Measurements from ENCODE around the gene ELMO1.

ELMO1 gene

GRCh38 chr7:36894190-36894589 is 554.5 kb downstream of the ELMO1 start:
- no peak for DNase-seq
- H3K79me2 ChIP-seq (ENCODE audit: control insufficient read depth, insufficient read depth, low read length, poor library complexity) = no peaks in the 10 kb centered on the region
- no peak overlapping the region for H2BK5ac ChIP-seq (ENCODE audit: low read depth, low read length, poor library complexity)
- no peak overlapping the region for H3K14ac ChIP-seq (ENCODE audit: low read length)
- no peaks in the 10 kb centered on the region for H3K79me1 ChIP-seq (ENCODE audit: low read length)
- H3K4ac ChIP-seq (ENCODE audit: low read depth, low read length) = no peak overlapping the region
- no peak overlapping the region for H3K9ac ChIP-seq (ENCODE audit: low read length)
- peaks cover 0 to 2% of the 10 kb centered on the region in 2 experiments for H3K4me1 ChIP-seq (ENCODE audit: control insufficient read depth in 1 of 2, insufficient read depth in 2 of 2, low read length in 2 of 2)
- no peak overlapping the region for H3K18ac ChIP-seq (ENCODE audit: low read length)
- H3K4me3 ChIP-seq (ENCODE audit: low read depth, low read length) = no peak overlapping the region
- H3K4me2 ChIP-seq (ENCODE audit: low read length) = no peak overlapping the region
- WGBS (ENCODE audit: extremely low coverage, insufficient coverage, insufficient read length) = no CpG with 5 or more reads among the region's 1 CpG
- no peak overlapping the region for H3K23ac ChIP-seq (ENCODE audit: low read length)
- no peak overlapping the region for H2BK120ac ChIP-seq (ENCODE audit: insufficient read depth, low read length, poor library complexity)
- no peaks in the 10 kb centered on the region for H3K27me3 ChIP-seq (ENCODE audit: insufficient read depth, low read length)
- no peak overlapping the region for H4K91ac ChIP-seq (ENCODE audit: low read depth, low read length)
- H3K36me3 ChIP-seq (ENCODE audit: control insufficient read depth in 1 of 2, insufficient read depth in 2 of 2, low read length in 2 of 2) = peaks cover 6 to 8% of the 10 kb centered on the region in 2 experiments
- H3K27ac ChIP-seq (ENCODE audit: low read depth, low read length) = no peak overlapping the region
- H4K8ac ChIP-seq (ENCODE audit: low read depth, low read length) = no peak overlapping the region
- H3K9me3 ChIP-seq (ENCODE audit: insufficient read depth, low read depth, low read length) = peaks cover 3% of the 10 kb centered on the region
- no peak overlapping the region for H2BK12ac ChIP-seq (ENCODE audit: low read length)
- H4K12ac ChIP-seq (ENCODE audit: low read depth, low read length) = no peak overlapping the region
- H2AFZ ChIP-seq (ENCODE audit: insufficient read depth, low read length, poor library complexity) = no peak overlapping the region
- no peak overlapping the region for H2AK5ac ChIP-seq (ENCODE audit: low read length)

DNA sequence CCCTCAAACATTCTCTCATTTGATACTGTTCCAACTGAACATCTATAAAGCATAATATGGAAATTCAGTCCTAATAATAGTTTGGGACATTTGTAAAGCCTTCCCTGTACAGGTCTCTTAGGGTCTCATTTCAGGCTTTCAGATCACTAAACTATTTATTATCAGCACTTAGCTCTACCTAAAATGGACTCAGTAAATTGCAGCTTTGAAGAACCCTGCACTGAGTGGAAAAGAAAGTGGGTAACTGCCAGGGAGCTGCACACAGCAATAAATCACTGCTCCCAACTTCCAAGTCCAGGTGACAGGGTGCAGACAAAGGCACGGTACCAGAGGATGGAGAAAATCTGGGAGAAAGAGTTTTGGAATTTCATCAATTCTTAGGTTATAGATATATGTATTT is 559.5 kb downstream of the ELMO1 start:
- Histone ChIP-seq H3K4me2 (ENCODE audit: low read length) (no peak overlapping the region), H2BK5ac (ENCODE audit: low read depth, low read length, poor library complexity) (no peak overlapping the region), H3K4ac (ENCODE audit: low read depth, low read length) (no peak overlapping the region), H2AFZ (ENCODE audit: insufficient read depth, low read length, poor library complexity) (no peak overlapping the region), H3K18ac (ENCODE audit: low read length) (no peak overlapping the region), H3K79me1 (ENCODE audit: low read length) (no peaks in the 10 kb centered on the region), H3K79me2 (ENCODE audit: control insufficient read depth, insufficient read depth, low read length, poor library complexity) (no peaks in the 10 kb centered on the region), H4K91ac (ENCODE audit: low read depth, low read length) (no peak overlapping the region), H3K23ac (ENCODE audit: low read length) (no peak overlapping the region), H4K8ac (ENCODE audit: low read depth, low read length) (no peak overlapping the region), H3K27me3 (ENCODE audit: insufficient read depth, low read length) (no peaks in the 10 kb centered on the region), H2BK12ac (ENCODE audit: low read length) (no peak overlapping the region), H3K36me3 (ENCODE audit: control insufficient read depth in 1 of 2, insufficient read depth in 2 of 2, low read length in 2 of 2) (peaks cover 8 to 10% of the 10 kb centered on the region in 2 experiments), H3K27ac (ENCODE audit: low read depth, low read length) (no peak overlapping the region), H3K4me1 (ENCODE audit: control insufficient read depth in 1 of 2, insufficient read depth in 2 of 2, low read length in 2 of 2) (no peaks in the 10 kb centered on the region), H4K12ac (ENCODE audit: low read depth, low read length) (no peak overlapping the region), H2BK120ac (ENCODE audit: insufficient read depth, low read length, poor library complexity) (no peak overlapping the region), H2AK5ac (ENCODE audit: low read length) (no peak overlapping the region), H3K9me3 (ENCODE audit: insufficient read depth, low read depth, low read length) (no peaks in the 10 kb centered on the region), H3K14ac (ENCODE audit: low read length) (no peak overlapping the region), H3K4me3 (ENCODE audit: low read depth, low read length) (no peak overlapping the region), H3K9ac (ENCODE audit: low read length) (no peak overlapping the region)
- WGBS (ENCODE audit: extremely low coverage, insufficient coverage, insufficient read length) = no CpG with 5 or more reads among the region's 1 CpG
- no peak for DNase-seq

DNA sequence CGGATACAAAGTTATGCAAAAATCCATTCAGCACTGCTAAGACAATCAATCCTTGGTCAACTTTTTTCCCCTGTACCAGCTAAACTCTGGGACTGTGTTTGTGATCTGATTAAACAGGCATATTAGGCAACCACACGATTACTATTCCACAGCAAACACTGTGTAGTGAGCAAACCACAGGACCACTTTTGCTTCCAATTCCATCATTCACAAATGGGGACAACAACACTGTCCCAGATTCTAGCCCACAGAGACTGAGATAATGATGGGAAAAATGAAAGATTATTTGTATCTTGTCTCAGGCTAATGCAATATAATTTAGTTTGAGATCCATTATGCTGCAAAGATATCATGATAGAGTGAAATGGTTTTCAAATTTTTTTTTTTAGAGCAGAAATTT is 560.7 kb downstream of the ELMO1 start:
- H3K23ac ChIP-seq (ENCODE audit: low read length) = no peak overlapping the region
- H2BK5ac ChIP-seq (ENCODE audit: low read depth, low read length, poor library complexity) = no peak overlapping the region
- no peaks in the 10 kb centered on the region for H3K9me3 ChIP-seq (ENCODE audit: insufficient read depth, low read depth, low read length)
- no peaks in the 10 kb centered on the region for H3K4me1 ChIP-seq (ENCODE audit: control insufficient read depth in 1 of 2, insufficient read depth in 2 of 2, low read length in 2 of 2)
- H3K36me3 ChIP-seq (ENCODE audit: control insufficient read depth in 1 of 2, insufficient read depth in 2 of 2, low read length in 2 of 2) = peaks cover 8 to 13% of the 10 kb centered on the region in 2 experiments
- WGBS (ENCODE audit: extremely low coverage, insufficient coverage, insufficient read length) = no CpG with 5 or more reads among the region's 2 CpGs
- H3K4me2 ChIP-seq (ENCODE audit: low read length) = no peak overlapping the region
- no peak overlapping the region for H2AFZ ChIP-seq (ENCODE audit: insufficient read depth, low read length, poor library complexity)
- no peak overlapping the region for H3K4ac ChIP-seq (ENCODE audit: low read depth, low read length)
- no peak overlapping the region for H2AK5ac ChIP-seq (ENCODE audit: low read length)
- no peaks in the 10 kb centered on the region for H3K79me1 ChIP-seq (ENCODE audit: low read length)
- H4K12ac ChIP-seq (ENCODE audit: low read depth, low read length) = no peak overlapping the region
- H3K27ac ChIP-seq (ENCODE audit: low read depth, low read length) = no peak overlapping the region
- H4K91ac ChIP-seq (ENCODE audit: low read depth, low read length) = no peak overlapping the region
- H3K14ac ChIP-seq (ENCODE audit: low read length) = no peak overlapping the region
- H3K27me3 ChIP-seq (ENCODE audit: insufficient read depth, low read length) = no peaks in the 10 kb centered on the region
- no peak overlapping the region for H2BK120ac ChIP-seq (ENCODE audit: insufficient read depth, low read length, poor library complexity)
- H2BK12ac ChIP-seq (ENCODE audit: low read length) = no peak overlapping the region
- no peak overlapping the region for H4K8ac ChIP-seq (ENCODE audit: low read depth, low read length)
- H3K9ac ChIP-seq (ENCODE audit: low read length) = no peak overlapping the region
- no peak overlapping the region for H3K18ac ChIP-seq (ENCODE audit: low read length)
- H3K79me2 ChIP-seq (ENCODE audit: control insufficient read depth, insufficient read depth, low read length, poor library complexity) = no peaks in the 10 kb centered on the region
- no peak for DNase-seq
- no peak overlapping the region for H3K4me3 ChIP-seq (ENCODE audit: low read depth, low read length)

GRCh38 chr7:36887233-36887632 is 561.4 kb downstream of the ELMO1 start:
- H2BK120ac ChIP-seq (ENCODE audit: insufficient read depth, low read length, poor library complexity) = no peak overlapping the region
- H3K18ac ChIP-seq (ENCODE audit: low read length) = no peak overlapping the region
- H3K79me1 ChIP-seq (ENCODE audit: low read length) = no peaks in the 10 kb centered on the region
- H3K14ac ChIP-seq (ENCODE audit: low read length) = no peak overlapping the region
- no peak overlapping the region for H3K4me2 ChIP-seq (ENCODE audit: low read length)
- no peak overlapping the region for H3K4ac ChIP-seq (ENCODE audit: low read depth, low read length)
- H3K79me2 ChIP-seq (ENCODE audit: control insufficient read depth, insufficient read depth, low read length, poor library complexity) = no peaks in the 10 kb centered on the region
- no peak overlapping the region for H3K9ac ChIP-seq (ENCODE audit: low read length)
- H2AFZ ChIP-seq (ENCODE audit: insufficient read depth, low read length, poor library complexity) = no peak overlapping the region
- no peak overlapping the region for H2BK12ac ChIP-seq (ENCODE audit: low read length)
- H3K36me3 ChIP-seq (ENCODE audit: control insufficient read depth in 1 of 2, insufficient read depth in 2 of 2, low read length in 2 of 2) = peaks cover 7 to 13% of the 10 kb centered on the region in 2 experiments
- no peak overlapping the region for H4K91ac ChIP-seq (ENCODE audit: low read depth, low read length)
- H3K23ac ChIP-seq (ENCODE audit: low read length) = no peak overlapping the region
- no peaks in the 10 kb centered on the region for H3K4me1 ChIP-seq (ENCODE audit: control insufficient read depth in 1 of 2, insufficient read depth in 2 of 2, low read length in 2 of 2)
- no peak overlapping the region for H4K8ac ChIP-seq (ENCODE audit: low read depth, low read length)
- H2BK5ac ChIP-seq (ENCODE audit: low read depth, low read length, poor library complexity) = no peak overlapping the region
- no peak overlapping the region for H3K27ac ChIP-seq (ENCODE audit: low read depth, low read length)
- no peaks in the 10 kb centered on the region for H3K9me3 ChIP-seq (ENCODE audit: insufficient read depth, low read depth, low read length)
- no peak overlapping the region for H3K4me3 ChIP-seq (ENCODE audit: low read depth, low read length)
- H3K27me3 ChIP-seq (ENCODE audit: insufficient read depth, low read length) = no peaks in the 10 kb centered on the region
- no peak overlapping the region for H4K12ac ChIP-seq (ENCODE audit: low read depth, low read length)
- H2AK5ac ChIP-seq (ENCODE audit: low read length) = no peak overlapping the region
- no peak for DNase-seq
- no CpG with 5 or more reads among the region's 9 CpGs for WGBS (ENCODE audit: extremely low coverage, insufficient coverage, insufficient read length)

Data from trophoblast cell (in vitro differentiated cells and primary cell).